Stimulated activated CD4-positive, alpha-beta T cell treated with anti-CD3 and anti-CD28 coated beads, Interleukin-2, amount 100 ng/mL, for 24 hours (primary cell): ENCODE results near the gene MRPS15.

ENCODE experiments used
- DNase-seq, 2 donors: peaks; one replicate each; pipeline ENCODE4 v3.0.0-alpha.2; 2020

Gene MRPS15

DNA sequence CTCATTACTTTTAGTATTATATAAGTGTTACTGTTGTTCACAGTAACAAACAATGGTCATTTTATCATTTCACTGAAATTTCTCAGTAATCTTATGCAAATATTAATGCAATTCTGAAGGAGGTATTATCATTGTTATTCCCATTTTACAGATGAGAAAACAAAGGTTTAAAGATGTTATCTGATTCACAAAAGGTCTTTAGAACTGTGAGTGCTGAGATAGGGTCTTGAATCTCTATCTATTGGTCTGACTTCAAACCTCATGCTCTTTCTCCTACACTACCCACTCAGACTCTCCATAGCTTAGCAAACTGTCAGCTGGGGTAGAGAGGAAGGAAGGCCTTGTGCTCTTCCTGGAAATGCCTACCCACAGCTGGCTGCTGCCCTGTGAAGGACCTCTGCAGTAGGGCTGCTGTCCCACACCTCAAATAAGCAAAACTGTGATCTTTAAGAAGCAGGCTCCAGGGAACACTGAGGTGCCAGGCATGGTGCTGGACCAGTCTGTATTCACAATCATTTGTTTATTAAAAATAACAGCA, 7.7 kb downstream of the MRPS15 start:
- no peak for DNase-seq

DNA sequence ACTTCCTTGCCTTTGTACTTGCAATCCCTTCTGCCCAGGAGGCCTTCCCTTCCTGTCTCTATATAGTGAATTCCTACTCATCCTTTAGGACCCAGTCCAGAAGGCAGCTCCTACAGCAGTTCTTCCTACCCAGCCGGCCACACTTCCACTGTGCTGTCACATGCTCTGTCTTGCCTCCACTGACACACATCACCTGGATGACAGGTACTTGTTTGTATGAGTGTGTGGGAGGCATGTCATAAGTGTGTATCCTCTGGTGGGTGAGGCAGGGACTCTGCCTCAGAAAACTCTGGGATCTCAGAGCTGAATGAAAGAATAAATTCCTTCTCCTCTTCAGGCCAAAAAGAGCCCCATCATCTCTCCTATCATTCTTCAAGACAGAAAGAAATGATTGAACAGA, 8.8 kb downstream of the MRPS15 start:
- DNase-seq, result no peak

DNA sequence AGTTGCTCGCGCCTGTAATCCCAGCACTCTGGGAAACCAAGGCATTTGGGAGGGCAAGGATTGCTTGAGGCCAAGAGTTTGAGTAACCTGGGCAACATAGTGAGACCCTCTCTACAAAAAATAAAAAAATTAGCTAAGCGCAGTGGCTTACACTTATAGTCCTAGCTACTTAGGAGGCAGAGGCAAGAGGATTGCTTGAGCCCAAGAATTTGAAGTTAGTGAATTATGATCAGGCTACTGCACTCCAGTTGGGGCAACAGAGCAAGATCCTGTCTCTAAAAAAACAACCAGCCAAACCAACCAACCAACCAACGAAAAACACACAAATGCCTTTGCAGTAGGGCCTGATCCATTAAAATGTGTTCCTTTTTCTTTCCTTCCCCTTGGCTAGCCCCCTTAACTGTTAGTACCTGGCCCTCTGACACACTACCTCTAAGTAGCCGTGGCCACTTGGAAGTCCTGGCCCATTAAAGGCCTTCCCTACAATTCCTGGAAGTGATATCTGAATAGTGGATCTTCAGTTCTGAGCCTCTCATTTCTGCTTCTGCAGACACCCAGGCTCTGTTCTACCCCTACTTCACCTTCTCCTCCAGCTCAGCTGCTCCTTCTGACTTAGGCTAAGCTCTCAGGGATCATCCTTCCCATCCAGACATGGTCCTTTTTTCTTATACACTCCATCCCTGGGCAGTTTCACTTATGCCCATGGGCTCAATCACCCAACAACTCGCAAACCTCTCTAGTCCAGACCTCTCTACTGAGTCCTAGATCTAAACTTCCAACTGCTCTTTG, 10.4 kb downstream of the MRPS15 start:
- DNase-seq, result no peak

DNA sequence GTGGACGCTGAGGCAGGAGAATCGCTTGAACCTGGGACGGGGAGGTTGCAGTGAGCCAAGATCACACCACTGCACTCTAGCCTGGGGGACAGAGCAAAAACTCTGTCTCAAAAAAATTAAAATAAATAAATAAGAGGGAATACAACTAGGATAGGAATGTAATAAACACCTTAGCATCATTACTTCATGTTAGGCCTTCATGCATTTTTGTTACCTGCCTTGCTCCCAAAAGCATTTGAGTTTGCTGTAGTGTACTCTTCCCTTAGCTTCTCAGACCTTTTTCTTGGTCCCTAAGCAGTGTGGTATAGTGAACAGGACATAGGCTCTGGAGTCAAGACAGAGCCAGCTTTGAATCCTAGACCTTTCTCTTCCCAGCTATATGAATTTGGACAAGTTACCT, 11.1 kb downstream of the MRPS15 start:
- DNase-seq, result no peak

GRCh38 chr1:36450919-36451305, 13.3 kb downstream of the MRPS15 start:
- no peak for DNase-seq

- DNase-seq, result peak; percentile 87 to 88
These were observed 13.8 kb downstream of the MRPS15 start, which contains the start of gene OSCP1 for GRCh38 chr1:36450270-36450918. OSCP1 (minus strand) TSS chr1:36450451; CDS start chr1:36450369, 82 bp downstream.

DNA sequence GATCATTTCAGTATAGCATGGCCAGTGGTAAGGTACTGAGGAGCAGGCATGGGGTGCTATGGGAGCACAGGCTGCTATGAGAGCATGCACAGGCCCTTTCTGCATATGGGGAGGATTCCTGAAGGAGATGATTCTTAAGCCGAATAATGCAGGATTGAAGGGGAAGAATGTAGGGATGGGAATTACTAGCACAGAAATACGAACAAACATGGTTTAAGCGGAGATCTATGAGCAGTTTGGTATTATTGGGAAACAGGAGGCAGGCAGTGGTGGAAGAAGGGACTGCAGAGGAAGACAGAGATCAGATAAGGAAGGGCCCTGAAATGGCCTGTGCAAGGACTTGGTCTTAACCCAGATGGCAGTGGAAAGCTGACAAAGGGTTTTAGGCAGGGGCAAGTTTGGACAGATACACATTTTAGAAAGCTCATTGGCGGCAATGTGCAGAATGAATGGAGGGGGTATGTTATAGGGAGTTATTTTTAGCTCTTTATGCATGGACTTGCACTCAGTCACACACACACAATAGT, 15.6 kb downstream of the MRPS15 start:
- DNase-seq, result no peak

DNA sequence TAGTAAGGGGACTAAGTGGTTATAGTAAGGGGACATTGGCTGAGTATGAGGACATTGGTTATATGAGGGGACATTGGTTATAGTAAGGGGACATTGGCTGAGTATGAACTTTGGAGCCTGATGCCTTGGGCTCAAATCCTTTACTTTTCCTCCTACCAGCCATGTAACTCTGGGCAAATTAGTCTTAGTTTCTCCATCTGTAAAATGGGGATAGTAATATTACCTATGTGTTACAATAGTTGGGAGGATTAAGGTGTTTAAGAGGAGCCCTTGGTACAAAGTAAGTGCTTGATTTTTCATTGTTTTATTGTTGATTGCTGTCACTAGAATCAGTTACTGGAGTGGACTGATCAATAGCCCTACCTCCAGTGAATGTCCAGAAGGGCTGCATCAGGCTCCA, 16.7 kb downstream of the MRPS15 start:
- DNase-seq, result no peak

DNA sequence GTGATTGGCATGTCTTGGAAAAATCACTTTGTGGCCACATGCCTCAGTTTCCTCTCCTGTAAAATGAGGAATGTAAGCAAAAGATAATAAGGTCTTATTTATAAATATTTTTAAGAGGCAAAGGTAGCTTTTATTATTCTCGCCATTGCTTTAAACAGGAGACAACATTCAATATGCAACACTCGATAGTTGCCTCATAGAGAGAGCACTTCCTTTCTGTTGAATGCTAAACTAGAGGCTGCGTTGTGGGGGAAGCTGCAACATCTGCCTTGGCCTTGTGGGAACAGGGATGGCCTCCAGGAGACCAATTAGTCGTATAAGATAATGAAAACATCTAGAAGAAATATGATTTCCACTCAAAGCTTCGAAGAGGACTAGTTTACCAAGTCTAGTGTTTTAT, 17.4 kb downstream of the MRPS15 start:
- DNase-seq, result no peak

DNA sequence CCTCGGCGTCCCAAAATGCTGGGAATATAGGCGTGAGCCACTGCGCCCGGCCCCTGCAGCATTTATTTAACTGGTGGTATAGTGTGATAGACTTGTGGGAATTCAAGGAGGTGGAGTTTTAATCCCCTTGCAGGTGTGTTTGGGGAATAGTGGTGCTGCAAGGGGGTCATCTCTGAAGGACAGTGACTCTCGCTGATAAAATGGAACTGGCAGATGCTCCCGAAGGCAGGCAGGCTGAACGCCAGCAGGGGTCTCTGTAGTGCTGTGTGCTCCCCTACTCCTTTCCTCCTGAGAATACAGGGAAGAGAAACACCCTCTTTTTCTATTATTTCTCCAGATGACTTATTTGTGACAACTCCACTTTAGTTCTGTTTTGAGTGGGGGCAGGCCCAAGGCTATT, 17.9 kb downstream of the MRPS15 start:
- DNase-seq, result peak in 1 of 2 donors; percentile 24

DNA sequence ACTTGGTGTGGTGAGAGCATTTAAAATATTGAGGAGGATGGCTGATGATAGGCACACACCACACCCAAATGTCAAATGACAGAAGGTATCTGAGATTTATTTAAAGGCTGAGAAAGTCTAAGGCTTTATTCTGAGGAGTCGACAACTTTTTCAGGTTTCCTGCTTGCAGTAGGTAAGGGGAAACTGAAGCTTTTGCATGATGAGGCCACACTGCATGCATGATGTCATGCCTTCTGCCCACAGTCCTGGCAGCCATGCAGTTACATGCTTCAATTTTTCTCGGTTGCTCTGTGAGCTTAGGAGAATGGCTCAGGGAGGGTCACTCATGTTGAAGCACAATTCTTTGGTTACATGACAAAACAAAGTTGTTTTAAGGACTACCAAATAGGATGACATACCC, 20.9 kb downstream of the MRPS15 start:
- DNase-seq, result no peak

- DNase-seq, result no peak
These were observed 21.8 kb downstream of the MRPS15 start for GRCh38 chr1:36442337-36442736.

DNA sequence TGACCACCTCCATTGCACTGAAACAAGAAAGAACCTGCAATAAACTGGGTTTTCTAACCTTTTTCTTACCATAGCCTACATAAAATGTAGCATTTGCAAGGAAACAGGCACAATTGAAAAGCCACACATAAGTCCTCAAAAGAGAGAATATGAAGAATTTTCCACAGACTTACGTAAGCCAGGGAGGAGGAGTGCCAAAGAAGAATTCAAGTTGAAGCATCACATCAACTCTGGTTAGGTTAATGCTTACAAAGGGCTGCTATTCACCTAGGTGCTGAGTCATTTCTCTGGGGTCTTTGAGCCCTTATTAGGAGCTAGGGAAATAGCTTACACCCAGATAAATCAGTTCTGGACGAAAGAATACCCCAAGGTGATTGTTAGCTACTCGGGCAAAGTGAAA, 23.5 kb downstream of the MRPS15 start:
- DNase-seq, result no peak

GRCh38 chr1:36440044-36440443, 24.1 kb downstream of the MRPS15 start:
- no peak for DNase-seq

DNA sequence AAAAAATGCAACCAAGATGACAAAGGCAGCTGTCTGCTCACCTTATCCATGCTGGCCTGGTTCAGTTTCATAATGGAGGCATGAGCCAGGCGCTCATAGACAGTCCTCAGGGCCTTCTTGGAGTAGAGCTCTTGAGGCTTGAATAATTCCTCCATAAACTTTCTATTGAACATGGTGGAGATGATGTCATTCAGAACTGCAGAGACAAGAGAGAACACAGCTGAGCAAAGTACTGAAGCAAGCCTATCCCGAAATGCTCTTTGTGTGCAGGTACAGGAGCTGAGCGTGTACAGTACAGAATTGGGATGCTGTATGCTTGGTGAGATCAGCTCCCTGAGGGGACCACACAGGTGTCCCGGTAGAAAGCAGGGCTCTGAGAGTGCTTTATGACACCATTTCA, 25.5 kb downstream of the MRPS15 start:
- DNase-seq, result no peak

- no peak for DNase-seq
These were observed 27.4 kb downstream of the MRPS15 start for GRCh38 chr1:36436821-36437220.

DNA sequence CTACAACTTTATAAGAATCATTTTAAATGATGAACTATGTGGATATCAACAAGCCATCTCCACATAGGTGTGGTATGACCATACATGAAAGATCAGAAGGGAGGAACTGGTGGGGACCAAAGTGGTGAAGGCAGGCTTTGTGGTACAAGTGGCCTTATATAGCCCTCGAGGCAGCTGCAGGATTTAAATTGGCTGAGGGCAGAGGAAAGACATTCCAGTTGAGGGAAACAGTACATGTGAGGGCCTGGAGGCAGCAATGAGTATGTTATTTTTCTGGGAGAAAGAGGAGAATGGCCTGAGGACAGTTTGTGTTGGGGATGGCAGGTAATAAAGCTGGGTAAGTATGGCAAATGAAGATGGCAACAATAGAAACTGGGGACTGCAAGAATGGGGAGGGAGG, 31.1 kb downstream of the MRPS15 start:
- DNase-seq, result no peak

DNA sequence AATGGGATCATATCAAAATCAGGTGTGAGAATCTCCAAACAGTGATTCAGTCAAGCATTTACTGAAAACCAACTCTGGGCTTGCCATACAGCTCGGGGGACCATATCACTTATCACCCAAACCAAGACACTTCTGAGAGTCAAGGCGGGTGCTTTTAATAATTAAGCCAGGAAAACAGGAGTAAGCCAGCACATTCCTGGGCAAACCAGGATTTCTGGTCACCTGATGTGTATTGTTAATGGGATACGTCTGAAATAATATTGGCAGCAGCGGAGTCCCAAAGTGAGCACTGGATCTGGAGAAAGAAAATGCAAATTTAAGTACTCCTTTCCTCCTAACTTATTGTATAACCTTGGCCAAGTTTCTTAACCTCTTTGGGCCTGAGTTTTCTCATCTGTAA, 31.6 kb downstream of the MRPS15 start:
- no peak for DNase-seq

GRCh38 chr1:36425791-36426190, 38.4 kb downstream of the MRPS15 start:
- no peak for DNase-seq

DNA sequence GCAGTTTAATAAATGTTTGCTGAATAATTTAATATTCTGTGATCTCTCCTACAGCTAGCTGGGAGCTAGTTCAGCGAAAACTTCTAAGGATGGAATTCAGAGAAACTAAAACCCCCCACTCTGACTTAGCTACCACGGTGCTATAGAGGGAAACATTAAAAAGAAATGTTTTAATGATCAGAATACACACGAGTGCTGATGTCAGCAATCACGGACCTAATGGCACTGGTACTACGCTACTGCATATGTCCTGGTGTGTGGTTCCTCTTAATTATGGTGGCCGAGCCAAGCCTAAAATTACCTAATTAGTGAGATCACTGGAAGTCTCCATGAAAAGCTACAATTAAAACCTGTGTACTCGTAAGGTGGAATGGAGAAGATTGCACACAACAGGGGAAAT, 42.5 kb downstream of the MRPS15 start:
- DNase-seq, result no peak

- peak; percentile 95 to 97 for DNase-seq
These were observed 43.3 kb downstream of the MRPS15 start for GRCh38 chr1:36420836-36421317.

GRCh38 chr1:36420409-36420808, 43.8 kb downstream of the MRPS15 start:
- DNase-seq, result no peak

GRCh38 chr1:36419569-36419968, 44.6 kb downstream of the MRPS15 start:
- DNase-seq, result no peak

DNA sequence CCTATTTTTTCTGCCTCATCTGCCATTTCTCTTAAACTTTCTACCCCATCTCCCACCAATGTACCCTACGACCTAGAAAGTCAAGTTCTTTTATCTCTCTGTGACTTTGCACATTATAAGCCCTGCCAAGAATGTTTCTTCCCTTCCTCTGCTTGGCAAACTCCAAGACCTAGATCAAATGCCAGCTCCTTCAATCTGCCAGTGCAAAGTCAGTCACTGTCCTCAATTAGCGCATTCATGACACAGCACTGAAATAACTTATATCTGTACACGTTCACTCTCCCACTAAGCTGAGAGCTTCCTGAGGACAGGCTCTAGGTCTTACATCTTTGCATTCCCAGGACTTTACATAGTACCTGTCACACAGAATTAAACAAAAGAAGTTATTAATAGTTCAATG, 45.0 kb downstream of the MRPS15 start:
- no peak for DNase-seq
